Nephron progenitor cell (in vitro differentiated cells): ENCODE data around the gene FUT7.
"Not testable (repeated sequence)": the region's sequence is repeated elsewhere in the genome, so short reads cannot be mapped to it uniquely, and the experiment has no call there.

Experiments used
- DNase-seq: peaks from one replicate; pipeline ENCODE4 v3.0.0; 2021
- H3K27ac Mint-ChIP-seq: 2 replicates; pipeline ENCODE4 v1.8.0; 2021; ENCODE audit warnings: mild to moderate bottlenecking, moderate library complexity, mixed read lengths
- H3K27me3 Mint-ChIP-seq: 2 replicates; pipeline ENCODE4 v1.8.0; 2021; ENCODE audit warnings: mild to moderate bottlenecking, low read depth, mixed read lengths; ENCODE audit not compliant: poor library complexity
- H3K36me3 Mint-ChIP-seq: 2 replicates; pipeline ENCODE4 v1.8.0; 2021; ENCODE audit warnings: low read depth, mixed read lengths
- H3K4me1 Mint-ChIP-seq: 2 replicates; pipeline ENCODE4 v1.8.0; 2021; ENCODE audit warnings: mixed read lengths
- H3K4me3 Mint-ChIP-seq: 2 replicates; pipeline ENCODE4 v1.8.0; 2021; ENCODE audit warnings: mild to moderate bottlenecking, moderate library complexity, mixed read lengths
- H3K9me3 Mint-ChIP-seq: 2 replicates; pipeline ENCODE4 v1.8.0; 2021; ENCODE audit warnings: mild to moderate bottlenecking, moderate library complexity, mixed read lengths
- CTCF ChIP-seq: fragments of 200-600 bp; sonication (generic); IDR thresholded peaks from 2 replicates; pipeline ENCODE4 v1.5.0; 2021; ENCODE audit warnings: antibody characterized with exemption

Gene FUT7

GRCh38 chr9:137035507-137035834 lies 3.6 kb upstream of the FUT7 start:
- Mint-ChIP-seq H3K4me1 (no peaks in the 10 kb centered on the region), H3K36me3 (no peaks in the 10 kb centered on the region), H3K27me3 (peaks cover 8% of the 10 kb centered on the region), H3K9me3 (no peaks in the 10 kb centered on the region), H3K27ac (no peak overlapping the region), H3K4me3 (no peak overlapping the region)
- no peak for DNase-seq
- TF ChIP-seq CTCF, result peak; percentile 47

- no peaks in the 10 kb centered on the region for H3K36me3 Mint-ChIP-seq
- peak; percentile 89 for DNase-seq
- H3K27ac Mint-ChIP-seq, result no peak overlapping the region
- H3K4me3 Mint-ChIP-seq, result no peak overlapping the region
- H3K9me3 Mint-ChIP-seq, result no peaks in the 10 kb centered on the region
- peak; percentile 90 for TF ChIP-seq CTCF
- peaks cover 8% of the 10 kb centered on the region for H3K27me3 Mint-ChIP-seq
- no peaks in the 10 kb centered on the region for H3K4me1 Mint-ChIP-seq
These were observed 3.0 kb upstream of the FUT7 start for GRCh38 chr9:137034709-137035506.

- H3K4me1 Mint-ChIP-seq, result no peaks in the 10 kb centered on the region
- H3K27ac Mint-ChIP-seq, result no peak overlapping the region
- H3K36me3 Mint-ChIP-seq, result no peaks in the 10 kb centered on the region
- H3K27me3 Mint-ChIP-seq, result peaks cover 11% of the 10 kb centered on the region
- H3K4me3 Mint-ChIP-seq, result no peak overlapping the region
- TF ChIP-seq CTCF, result no peak
- DNase-seq, result no peak
- no peaks in the 10 kb centered on the region for H3K9me3 Mint-ChIP-seq
These were observed 2.3 kb upstream of the FUT7 start for GRCh38 chr9:137034039-137034708.

GRCh38 chr9:137033481-137033880 lies 1.6 kb upstream of the FUT7 start:
- not testable (repeated sequence) for H3K27ac Mint-ChIP-seq, DNase-seq, H3K4me1 Mint-ChIP-seq, H3K4me3 Mint-ChIP-seq, H3K36me3 Mint-ChIP-seq, H3K9me3 Mint-ChIP-seq
- H3K27me3 Mint-ChIP-seq, result peaks cover 12% of the 10 kb centered on the region

GRCh38 chr9:137032858-137033257 lies 970 bp upstream of the FUT7 start:
- H3K4me1 Mint-ChIP-seq, result no peaks in the 10 kb centered on the region
- TF ChIP-seq CTCF, result no peak
- no peak for DNase-seq
- no peaks in the 10 kb centered on the region for H3K9me3 Mint-ChIP-seq
- H3K36me3 Mint-ChIP-seq, result no peaks in the 10 kb centered on the region
- H3K27ac Mint-ChIP-seq, result no peak overlapping the region
- no peak overlapping the region for H3K4me3 Mint-ChIP-seq
- peaks cover 12% of the 10 kb centered on the region for H3K27me3 Mint-ChIP-seq

GRCh38 chr9:137030538-137031527 lies 1.1 kb downstream of the FUT7 start:
- H3K4me3 Mint-ChIP-seq, result no peak overlapping the region
- no peaks in the 10 kb centered on the region for H3K36me3 Mint-ChIP-seq
- H3K27me3 Mint-ChIP-seq, result peaks cover 7% of the 10 kb centered on the region
- no peaks in the 10 kb centered on the region for H3K9me3 Mint-ChIP-seq
- H3K27ac Mint-ChIP-seq, result no peak overlapping the region
- H3K4me1 Mint-ChIP-seq, result peaks cover 5% of the 10 kb centered on the region
- no peak for DNase-seq
- TF ChIP-seq CTCF, result no peak
